Type B pancreatic cell (in vitro differentiated cells): ENCODE results near the gene CEP83. TPM values are rescaled to one million over a fixed set of nuclear protein-coding genes. Genes with fewer than 3 reads are reported as not detected.

Experiments used
- DNase-seq: peaks from one replicate; pipeline ENCODE4 v3.0.0; 2021; ENCODE audit warnings: mixed read lengths; ENCODE audit not compliant: unreplicated experiment; ENCODE audit errors: extremely low spot score
- H3K27ac Mint-ChIP-seq: 2 replicates; pipeline ENCODE4 v1.8.0; 2021; ENCODE audit warnings: mild to moderate bottlenecking, mixed read lengths
- H3K27me3 Mint-ChIP-seq: 2 replicates; pipeline ENCODE4 v1.8.0; 2021; ENCODE audit warnings: mixed read lengths
- H3K36me3 Mint-ChIP-seq: 2 replicates; pipeline ENCODE4 v1.8.0; 2021; ENCODE audit warnings: mixed read lengths
- H3K4me1 Mint-ChIP-seq: one replicate; pipeline ENCODE4 v1.8.0; 2021; ENCODE audit warnings: mixed read lengths; ENCODE audit not compliant: unreplicated experiment
- H3K4me3 Mint-ChIP-seq: 2 replicates; pipeline ENCODE4 v1.8.0; 2021; ENCODE audit warnings: mild to moderate bottlenecking, mixed read lengths
- H3K9me3 Mint-ChIP-seq: 2 replicates; pipeline ENCODE4 v1.8.0; 2021; ENCODE audit warnings: mixed read lengths
- total RNA-seq: library from RNA; stranded (reverse); gene quantifications from 2 replicates; pipeline ENCODE4 v1.2.1, GENCODE V29; 2021; ENCODE audit warnings: low replicate concordance
- TF ChIP-seq, protein P1 (sequence below): fragments of 200-600 bp; sonication (generic); conservative IDR thresholded peaks from 2 replicates; pipeline ENCODE4 v1.5.0; 2021; ENCODE audit warnings: antibody characterized with exemption, mild to moderate bottlenecking

The CEP83 gene
- total RNA-seq, 1 donor from 2014 or later = 22.1 TPM

DNA sequence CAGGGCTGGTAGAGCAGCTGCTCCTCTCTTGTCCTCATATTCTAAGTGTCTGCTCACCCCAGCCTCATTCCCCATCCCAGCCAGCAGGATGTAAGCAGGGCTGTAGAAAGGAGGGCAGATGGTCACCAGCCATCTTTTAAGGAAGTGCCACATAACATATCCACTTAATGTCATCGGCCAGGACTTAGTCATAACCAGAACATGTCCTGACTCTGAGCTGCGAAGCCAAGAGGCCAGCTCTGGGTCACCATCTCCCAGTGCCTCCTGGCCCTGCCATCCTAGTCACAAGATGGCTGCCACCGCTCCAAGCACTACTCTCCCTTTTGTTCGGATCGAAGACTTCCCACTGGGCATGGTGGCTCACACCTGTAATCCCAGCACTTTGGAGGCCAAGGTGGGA, 187.4 kb downstream of the CEP83 start:
- no peak for DNase-seq
- TF ChIP-seq, protein P1, sequence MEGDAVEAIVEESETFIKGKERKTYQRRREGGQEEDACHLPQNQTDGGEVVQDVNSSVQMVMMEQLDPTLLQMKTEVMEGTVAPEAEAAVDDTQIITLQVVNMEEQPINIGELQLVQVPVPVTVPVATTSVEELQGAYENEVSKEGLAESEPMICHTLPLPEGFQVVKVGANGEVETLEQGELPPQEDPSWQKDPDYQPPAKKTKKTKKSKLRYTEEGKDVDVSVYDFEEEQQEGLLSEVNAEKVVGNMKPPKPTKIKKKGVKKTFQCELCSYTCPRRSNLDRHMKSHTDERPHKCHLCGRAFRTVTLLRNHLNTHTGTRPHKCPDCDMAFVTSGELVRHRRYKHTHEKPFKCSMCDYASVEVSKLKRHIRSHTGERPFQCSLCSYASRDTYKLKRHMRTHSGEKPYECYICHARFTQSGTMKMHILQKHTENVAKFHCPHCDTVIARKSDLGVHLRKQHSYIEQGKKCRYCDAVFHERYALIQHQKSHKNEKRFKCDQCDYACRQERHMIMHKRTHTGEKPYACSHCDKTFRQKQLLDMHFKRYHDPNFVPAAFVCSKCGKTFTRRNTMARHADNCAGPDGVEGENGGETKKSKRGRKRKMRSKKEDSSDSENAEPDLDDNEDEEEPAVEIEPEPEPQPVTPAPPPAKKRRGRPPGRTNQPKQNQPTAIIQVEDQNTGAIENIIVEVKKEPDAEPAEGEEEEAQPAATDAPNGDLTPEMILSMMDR = no peak
- Mint-ChIP-seq H3K4me1 (peaks cover 9% of the 10 kb centered on the region), H3K27ac (no peak overlapping the region), H3K4me3 (no peak overlapping the region), H3K9me3 (no peaks in the 10 kb centered on the region), H3K27me3 (peaks cover 9% of the 10 kb centered on the region), H3K36me3 (no peaks in the 10 kb centered on the region)

DNA sequence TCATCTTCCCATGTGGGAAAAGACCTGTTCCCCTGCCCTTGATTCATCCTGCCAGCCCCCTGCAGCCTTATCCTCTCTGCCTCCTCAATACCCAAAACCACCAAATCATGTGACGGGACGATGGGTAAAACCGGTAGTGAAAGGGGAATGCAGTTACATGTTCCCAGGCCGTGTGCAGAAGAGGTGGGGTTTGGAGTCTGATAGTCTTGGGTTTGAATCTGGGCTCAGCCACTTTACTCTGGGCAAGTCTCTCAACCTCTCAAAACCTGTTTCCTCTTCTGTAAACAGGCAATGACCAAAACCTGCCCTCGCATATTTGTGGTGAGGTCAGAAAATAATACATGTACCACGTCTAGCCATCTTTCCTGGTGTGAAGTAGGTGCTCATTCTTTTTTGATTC, 188.3 kb downstream of the CEP83 start:
- peaks cover 14% of the 10 kb centered on the region for H3K4me1 Mint-ChIP-seq
- no peaks in the 10 kb centered on the region for H3K9me3 Mint-ChIP-seq
- peaks cover 12% of the 10 kb centered on the region for H3K27me3 Mint-ChIP-seq
- TF ChIP-seq, protein P1 = no peak
- H3K36me3 Mint-ChIP-seq = no peaks in the 10 kb centered on the region
- H3K27ac Mint-ChIP-seq = no peak overlapping the region
- no peak overlapping the region for H3K4me3 Mint-ChIP-seq
- DNase-seq = no peak

DNA sequence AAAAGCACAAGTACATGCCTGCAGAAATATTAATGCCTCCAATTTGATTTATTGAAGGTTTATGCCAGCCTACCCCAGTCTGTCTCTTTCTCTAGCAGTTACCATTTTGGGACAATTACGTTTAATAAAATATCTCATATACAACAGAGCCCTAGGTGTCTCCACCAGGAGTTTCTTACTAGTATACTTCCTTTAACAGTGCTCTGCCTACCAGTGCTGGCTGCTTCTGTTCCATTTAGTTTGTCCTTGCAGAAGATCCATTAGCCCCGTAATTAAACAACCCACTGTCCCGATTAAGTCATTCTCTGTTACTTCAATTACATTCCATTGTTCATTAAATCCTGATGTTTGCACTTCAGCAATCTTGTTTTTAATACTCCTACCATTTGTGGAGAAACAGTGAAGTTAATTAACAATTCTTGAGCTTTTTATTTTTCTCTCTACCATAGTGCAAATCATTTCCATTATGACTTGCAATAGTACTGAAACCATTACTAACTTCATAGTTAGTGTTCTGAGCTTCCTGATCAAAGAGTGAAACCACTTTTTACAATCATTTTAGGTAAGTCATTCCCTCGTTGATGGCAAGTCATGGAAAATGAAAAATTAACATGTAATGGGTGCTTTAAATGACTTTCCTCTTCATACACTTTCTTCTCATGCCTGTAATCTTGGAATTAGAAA, 190.2 kb downstream of the CEP83 start:
- Mint-ChIP-seq H3K9me3 (no peaks in the 10 kb centered on the region), H3K27ac (no peak overlapping the region), H3K4me3 (no peak overlapping the region), H3K4me1 (peaks cover 31% of the 10 kb centered on the region), H3K36me3 (no peaks in the 10 kb centered on the region), H3K27me3 (peaks cover 19% of the 10 kb centered on the region)
- TF ChIP-seq, protein P1 = no peak
- no peak for DNase-seq

DNA sequence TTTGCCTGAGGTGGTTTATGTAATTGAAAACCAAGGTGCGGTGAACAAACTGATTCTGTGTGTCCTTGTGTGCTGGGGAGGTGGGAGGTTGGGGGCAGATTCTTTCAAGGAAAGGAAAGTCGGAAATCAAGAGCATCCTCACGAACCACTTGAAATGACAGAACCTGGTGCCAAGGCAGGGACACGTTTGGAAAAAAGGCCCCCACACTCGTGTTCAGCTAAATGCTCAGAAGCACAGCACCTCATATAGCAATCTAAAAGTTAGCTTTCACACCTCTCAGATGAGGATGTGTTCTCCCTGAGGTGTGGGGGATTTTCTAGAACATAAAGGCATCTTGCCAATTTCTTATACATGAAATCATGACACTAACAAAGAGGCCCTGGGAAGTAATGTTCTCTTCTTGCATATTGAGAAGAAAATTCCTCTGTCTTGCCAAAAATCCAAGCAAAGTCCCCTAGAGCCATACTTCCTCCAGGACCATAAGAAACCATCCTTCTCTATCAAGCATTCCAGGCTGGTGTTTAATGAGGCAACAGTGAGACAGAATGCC, 191.7 kb downstream of the CEP83 start:
- no peak for DNase-seq
- H3K4me1 Mint-ChIP-seq = peaks cover 40% of the 10 kb centered on the region
- no peaks in the 10 kb centered on the region for H3K9me3 Mint-ChIP-seq
- H3K36me3 Mint-ChIP-seq = no peaks in the 10 kb centered on the region
- TF ChIP-seq, protein P1 = no peak
- H3K27ac Mint-ChIP-seq = no peak overlapping the region
- H3K27me3 Mint-ChIP-seq = peaks cover 19% of the 10 kb centered on the region
- H3K4me3 Mint-ChIP-seq = no peak overlapping the region

DNA sequence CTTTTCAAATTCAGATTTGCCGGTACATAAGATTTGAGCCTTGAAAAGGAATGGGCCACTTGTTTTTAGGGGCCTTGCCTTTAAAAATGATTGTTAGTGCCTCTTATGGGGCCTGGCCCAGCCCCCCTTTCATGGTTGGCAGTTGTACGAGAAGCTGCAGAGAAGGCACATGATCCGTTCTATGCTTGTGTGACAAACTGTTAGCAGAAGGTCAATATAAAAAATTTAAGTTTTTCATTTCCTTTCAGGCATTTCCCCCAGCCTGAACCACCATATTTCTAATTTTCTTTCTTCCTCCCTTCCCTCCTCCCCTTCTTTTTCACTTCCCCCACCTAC, 192.2 kb downstream of the CEP83 start:
- no peak for DNase-seq
- H3K27ac Mint-ChIP-seq = no peak overlapping the region

More for the DNA sequence above, 192.2 kb downstream of the CEP83 start:
- Mint-ChIP-seq H3K4me1 (peaks cover 43% of the 10 kb centered on the region), H3K4me3 (peak overlapping the region; percentile 22), H3K36me3 (no peaks in the 10 kb centered on the region), H3K27me3 (peaks cover 19% of the 10 kb centered on the region), H3K9me3 (no peaks in the 10 kb centered on the region)
- TF ChIP-seq, protein P1 = no peak
